ENCODE results near the gene TBR1. TPM values are rescaled to one million over a fixed set of nuclear protein-coding genes. Genes with fewer than 3 reads are reported as not detected.

The TBR1 gene
- total RNA-seq (not detected), polyA plus RNA-seq (not detected)

- ChIA-PET CTCF (ENCODE audit: partially characterized antibody) (no interaction called here), POLR2A (ENCODE audit: partially characterized antibody) (no interaction called here)
- peak in 2 of 5 donors; percentile 29 to 31 for DNase-seq
- Histone ChIP-seq H3K27ac (ENCODE audit: low read depth, low read length) (no peak within 1 kb of the TSS), H3K9me3 (ENCODE audit: control insufficient read depth in 1 of 2, low read length in 2 of 2) (no peaks in the 10 kb centered on the region), H3K4me3 (ENCODE audit: low read length in 2 of 2) (peak within 1 kb of the TSS; percentile 19 to 34), H3K27me3 (ENCODE audit: insufficient read depth, low read length) (peaks cover 66% of the 10 kb centered on the region), H3K36me3 (ENCODE audit: insufficient read depth, low read length) (no peaks in the 10 kb centered on the region), H3K4me1 (ENCODE audit: insufficient read depth, low read length) (peaks cover 54% of the 10 kb centered on the region)
- H3K27me3 Mint-ChIP-seq, result peaks cover 56 to 60% of the 10 kb centered on the region in 2 donors
- intact Hi-C loops (cut with micrococcal nuclease), result loop anchor here (5.0 to 10.0 kb wide), 2 partner anchors 109 to 539 kb away; partner anchors contain the start of gene PSMD14
- peak within 1 kb of the TSS; percentile 49 to 89 (median 76) for H3K4me3 Mint-ChIP-seq
- peaks cover 0 to 8% of the 10 kb centered on the region in 2 donors for H3K36me3 Mint-ChIP-seq
- peaks cover 0 to 5% (median 0%) of the 10 kb centered on the region in 8 donors for H3K9me3 Mint-ChIP-seq
- peak within 1 kb of the TSS in 2 of 7 donors; percentile 36 to 79 for H3K27ac Mint-ChIP-seq
- H3K4me1 Mint-ChIP-seq, result peaks cover 40 to 53% (median 46%) of the 10 kb centered on the region in 4 donors
Observed at GRCh38 chr2:161415987-161416707, at the start of gene TBR1. Gene TBR1, plus strand, starts transcription at chr2:161416297. Its CDS starts 114 bp downstream, at chr2:161416411.

GRCh38 chr2:161367675-161368074, 48.4 kb upstream of the TBR1 start:
- H3K36me3 ChIP-seq (ENCODE audit: insufficient read depth, low read length), result peaks cover 12% of the 10 kb centered on the region
- Mint-ChIP-seq H3K36me3 (peaks cover 38 to 40% of the 10 kb centered on the region in 2 donors), H3K4me3 (no peak overlapping the region), H3K27ac (no peak overlapping the region), H3K27me3 (no peaks in the 10 kb centered on the region), H3K4me1 (peaks cover 0 to 5% (median 2%) of the 10 kb centered on the region in 4 donors), H3K9me3 (peaks cover 0 to 8% (median 5%) of the 10 kb centered on the region in 8 donors)
- H3K9me3 ChIP-seq (ENCODE audit: control insufficient read depth in 1 of 2, low read length in 2 of 2), result no peaks in the 10 kb centered on the region
- DNase-seq, result no peak
- H3K4me3 ChIP-seq (ENCODE audit: low read length in 2 of 2), result no peak overlapping the region
- POLR2A ChIA-PET (ENCODE audit: partially characterized antibody), result no interaction called here
- no peaks in the 10 kb centered on the region for H3K4me1 ChIP-seq (ENCODE audit: insufficient read depth, low read length)
- H3K27ac ChIP-seq (ENCODE audit: low read depth, low read length), result no peak overlapping the region
- CTCF ChIA-PET (ENCODE audit: partially characterized antibody), result no interaction called here
- no peaks in the 10 kb centered on the region for H3K27me3 ChIP-seq (ENCODE audit: insufficient read depth, low read length)
- intact Hi-C loops (cut with micrococcal nuclease), result no loop called here

- H3K27ac Mint-ChIP-seq, result peak overlapping the region in 1 of 7 donors; percentile 25
- H3K4me3 ChIP-seq (ENCODE audit: low read length in 2 of 2), result no peak overlapping the region
- no peaks in the 10 kb centered on the region for H3K4me1 ChIP-seq (ENCODE audit: insufficient read depth, low read length)
- intact Hi-C loops (cut with micrococcal nuclease), result no loop called here
- DNase-seq, result no peak
- ChIA-PET CTCF (ENCODE audit: partially characterized antibody) (no interaction called here), POLR2A (ENCODE audit: partially characterized antibody) (no interaction called here)
- H3K27me3 ChIP-seq (ENCODE audit: insufficient read depth, low read length), result no peaks in the 10 kb centered on the region
- H3K4me3 Mint-ChIP-seq, result no peak overlapping the region
- no peaks in the 10 kb centered on the region for H3K27me3 Mint-ChIP-seq
- H3K4me1 Mint-ChIP-seq, result peaks cover 0 to 4% (median 2%) of the 10 kb centered on the region in 4 donors
- H3K27ac ChIP-seq (ENCODE audit: low read depth, low read length), result no peak overlapping the region
- peaks cover 27 to 39% of the 10 kb centered on the region in 2 donors for H3K36me3 Mint-ChIP-seq
- H3K36me3 ChIP-seq (ENCODE audit: insufficient read depth, low read length), result peaks cover 12% of the 10 kb centered on the region
- no peaks in the 10 kb centered on the region for H3K9me3 ChIP-seq (ENCODE audit: control insufficient read depth in 1 of 2, low read length in 2 of 2)
- no peaks in the 10 kb centered on the region for H3K9me3 Mint-ChIP-seq
Observed at GRCh38 chr2:161369311-161369710, 46.8 kb upstream of the TBR1 start.

GRCh38 chr2:161370981-161371380, 45.1 kb upstream of the TBR1 start:
- H3K36me3 Mint-ChIP-seq, result peaks cover 35 to 40% of the 10 kb centered on the region in 2 donors
- CTCF ChIA-PET (ENCODE audit: partially characterized antibody), result no interaction called here
- H3K36me3 ChIP-seq (ENCODE audit: insufficient read depth, low read length), result peaks cover 12% of the 10 kb centered on the region

DNA sequence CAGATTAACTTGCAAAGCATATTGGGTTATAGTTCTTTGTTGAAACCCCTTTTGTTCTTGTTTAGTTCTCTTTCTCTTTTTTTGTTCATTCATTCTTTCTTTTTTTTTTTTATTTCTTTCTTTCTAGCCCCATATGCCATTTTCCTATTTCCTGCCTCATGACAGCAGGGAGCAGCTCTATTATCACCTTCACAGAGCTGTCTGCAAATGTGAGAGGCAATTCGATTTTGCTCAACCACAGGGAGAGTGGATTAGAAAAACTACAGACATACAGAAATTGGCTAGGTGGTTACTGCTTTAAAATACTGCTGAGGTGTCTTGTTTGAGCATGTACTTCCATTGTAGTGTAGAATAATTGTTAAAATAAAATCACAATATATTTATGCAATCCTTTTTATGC, 44.2 kb upstream of the TBR1 start:
- Histone ChIP-seq H3K36me3 (ENCODE audit: insufficient read depth, low read length) (peaks cover 12% of the 10 kb centered on the region), H3K9me3 (ENCODE audit: control insufficient read depth in 1 of 2, low read length in 2 of 2) (no peaks in the 10 kb centered on the region), H3K27ac (ENCODE audit: low read depth, low read length) (no peak overlapping the region), H3K4me3 (ENCODE audit: low read length in 2 of 2) (no peak overlapping the region), H3K27me3 (ENCODE audit: insufficient read depth, low read length) (no peaks in the 10 kb centered on the region), H3K4me1 (ENCODE audit: insufficient read depth, low read length) (no peaks in the 10 kb centered on the region)
- no peak overlapping the region for H3K4me3 Mint-ChIP-seq
- CTCF ChIA-PET (ENCODE audit: partially characterized antibody), result no interaction called here
- peaks cover 35 to 42% of the 10 kb centered on the region in 2 donors for H3K36me3 Mint-ChIP-seq
- POLR2A ChIA-PET (ENCODE audit: partially characterized antibody), result no interaction called here
- DNase-seq, result no peak
- intact Hi-C loops (cut with micrococcal nuclease), result no loop called here
- no peaks in the 10 kb centered on the region for H3K4me1 Mint-ChIP-seq
- H3K27ac Mint-ChIP-seq, result peak overlapping the region in 2 of 7 donors; percentile 35 to 48
- H3K9me3 Mint-ChIP-seq, result no peaks in the 10 kb centered on the region
- H3K27me3 Mint-ChIP-seq, result no peaks in the 10 kb centered on the region

More at GRCh38 chr2:161370981-161371380, 45.1 kb upstream of the TBR1 start:
- Histone ChIP-seq H3K4me3 (ENCODE audit: low read length in 2 of 2) (no peak overlapping the region), H3K27ac (ENCODE audit: low read depth, low read length) (no peak overlapping the region), H3K9me3 (ENCODE audit: control insufficient read depth in 1 of 2, low read length in 2 of 2) (no peaks in the 10 kb centered on the region), H3K4me1 (ENCODE audit: insufficient read depth, low read length) (no peaks in the 10 kb centered on the region), H3K27me3 (ENCODE audit: insufficient read depth, low read length) (no peaks in the 10 kb centered on the region)
- intact Hi-C loops (cut with micrococcal nuclease), result no loop called here
- DNase-seq, result no peak
- POLR2A ChIA-PET (ENCODE audit: partially characterized antibody), result interaction anchor here (1.2 kb wide), 1 partner anchor 11 kb away, joined by 3 read pairs; no protein-coding TSS in a partner anchor
- Mint-ChIP-seq H3K9me3 (no peaks in the 10 kb centered on the region), H3K27ac (no peak overlapping the region), H3K4me1 (peaks cover 0 to 2% (median 0%) of the 10 kb centered on the region in 4 donors), H3K27me3 (no peaks in the 10 kb centered on the region), H3K4me3 (no peak overlapping the region)

DNA sequence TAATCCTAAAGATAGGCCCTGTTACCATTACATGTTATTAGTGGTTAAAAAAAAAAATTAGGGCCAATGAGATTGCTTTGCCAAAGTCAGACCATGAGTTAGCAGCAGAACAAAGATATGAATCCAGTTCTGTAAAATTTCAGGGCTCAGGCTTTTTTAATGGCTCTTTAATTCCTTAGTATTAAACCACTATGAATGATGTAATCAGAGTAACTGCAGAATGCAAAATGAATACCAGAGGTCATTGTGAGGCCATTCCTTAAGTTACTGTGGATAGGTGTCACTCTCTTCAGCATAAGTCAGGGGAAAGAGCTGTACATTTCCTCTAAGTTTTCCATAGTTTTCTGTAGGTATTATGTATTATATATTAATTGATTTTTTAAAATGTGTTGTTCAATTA, 42.2 kb upstream of the TBR1 start:
- H3K4me3 ChIP-seq (ENCODE audit: low read length in 2 of 2), result no peak overlapping the region
- POLR2A ChIA-PET (ENCODE audit: partially characterized antibody), result no interaction called here
- no peaks in the 10 kb centered on the region for H3K9me3 ChIP-seq (ENCODE audit: control insufficient read depth in 1 of 2, low read length in 2 of 2)
- Mint-ChIP-seq H3K36me3 (peaks cover 28 to 40% of the 10 kb centered on the region in 2 donors), H3K27ac (no peak overlapping the region), H3K9me3 (no peaks in the 10 kb centered on the region), H3K4me1 (no peaks in the 10 kb centered on the region), H3K27me3 (no peaks in the 10 kb centered on the region), H3K4me3 (no peak overlapping the region)
- no peak overlapping the region for H3K27ac ChIP-seq (ENCODE audit: low read depth, low read length)
- DNase-seq, result no peak
- H3K27me3 ChIP-seq (ENCODE audit: insufficient read depth, low read length), result no peaks in the 10 kb centered on the region
- no peaks in the 10 kb centered on the region for H3K4me1 ChIP-seq (ENCODE audit: insufficient read depth, low read length)
- intact Hi-C loops (cut with micrococcal nuclease), result no loop called here
- peaks cover 12% of the 10 kb centered on the region for H3K36me3 ChIP-seq (ENCODE audit: insufficient read depth, low read length)
- CTCF ChIA-PET (ENCODE audit: partially characterized antibody), result no interaction called here

DNA sequence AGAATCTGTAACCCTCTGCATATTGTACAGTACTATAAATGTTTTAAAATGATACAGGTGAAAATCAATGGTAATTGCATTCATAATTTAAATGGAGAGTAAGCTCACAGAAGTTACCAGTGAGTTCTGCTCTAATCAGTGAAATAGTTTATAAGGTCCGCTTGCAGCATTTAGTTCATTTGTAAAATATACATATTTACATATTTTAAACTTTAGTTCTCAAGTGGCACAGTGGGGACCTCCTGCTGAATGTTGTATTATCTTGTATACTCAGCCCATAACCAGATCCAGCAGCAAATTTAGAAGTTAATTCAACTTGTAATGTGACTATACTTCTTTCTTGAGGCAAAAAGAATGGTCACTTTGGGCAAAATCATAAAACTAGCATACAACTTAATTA, 41.7 kb upstream of the TBR1 start:
- no peaks in the 10 kb centered on the region for H3K27me3 Mint-ChIP-seq
- no peak overlapping the region for H3K27ac ChIP-seq (ENCODE audit: low read depth, low read length)
- intact Hi-C loops (cut with micrococcal nuclease), result no loop called here
- peaks cover 12% of the 10 kb centered on the region for H3K36me3 ChIP-seq (ENCODE audit: insufficient read depth, low read length)
- no peaks in the 10 kb centered on the region for H3K4me1 Mint-ChIP-seq
- no peaks in the 10 kb centered on the region for H3K27me3 ChIP-seq (ENCODE audit: insufficient read depth, low read length)
- POLR2A ChIA-PET (ENCODE audit: partially characterized antibody), result no interaction called here
- H3K4me3 ChIP-seq (ENCODE audit: low read length in 2 of 2), result no peak overlapping the region
- no peak overlapping the region for H3K4me3 Mint-ChIP-seq
- H3K27ac Mint-ChIP-seq, result no peak overlapping the region
- H3K9me3 ChIP-seq (ENCODE audit: control insufficient read depth in 1 of 2, low read length in 2 of 2), result no peaks in the 10 kb centered on the region
- no peaks in the 10 kb centered on the region for H3K9me3 Mint-ChIP-seq
- CTCF ChIA-PET (ENCODE audit: partially characterized antibody), result no interaction called here
- peaks cover 25 to 36% of the 10 kb centered on the region in 2 donors for H3K36me3 Mint-ChIP-seq
- no peak for DNase-seq
- H3K4me1 ChIP-seq (ENCODE audit: insufficient read depth, low read length), result no peaks in the 10 kb centered on the region
